ENCODE results near the gene LGI1.

LGI1 gene

GRCh38 chr10:93757801-93758507, at the start of gene LGI1:
Gene LGI1 (plus strand): TSS chr10:93757936. CDS start chr10:93758145, 209 bp downstream.
- DNase-seq (ENCODE audit: low read depth in 2 of 2) = no peak

GRCh38 chr10:93710333-93710909, 47.3 kb upstream of the LGI1 start:
- DNase-seq (ENCODE audit: low read depth in 2 of 2) = no peak

GRCh38 chr10:93711891-93712290, 45.8 kb upstream of the LGI1 start:
- DNase-seq (ENCODE audit: low read depth in 2 of 2) = no peak

- no peak for DNase-seq (ENCODE audit: low read depth in 2 of 2)
Measured at GRCh38 chr10:93712593-93712992, 45.1 kb upstream of the LGI1 start.

GRCh38 chr10:93715345-93715744, 42.4 kb upstream of the LGI1 start:
- no peak for DNase-seq (ENCODE audit: low read depth in 2 of 2)

- DNase-seq (ENCODE audit: low read depth in 2 of 2) = no peak
Measured at GRCh38 chr10:93716766-93717165, 41.0 kb upstream of the LGI1 start.

GRCh38 chr10:93718937-93719725, 38.6 kb upstream of the LGI1 start:
- no peak for DNase-seq (ENCODE audit: low read depth in 2 of 2)

- no peak for DNase-seq (ENCODE audit: low read depth in 2 of 2)
Measured at GRCh38 chr10:93719901-93720300, 37.8 kb upstream of the LGI1 start.

- DNase-seq (ENCODE audit: low read depth in 2 of 2) = no peak
Measured at GRCh38 chr10:93722550-93722949, 35.2 kb upstream of the LGI1 start.

- no peak for DNase-seq (ENCODE audit: low read depth in 2 of 2)
Measured at GRCh38 chr10:93723153-93723552, 34.6 kb upstream of the LGI1 start.

- no peak for DNase-seq (ENCODE audit: low read depth in 2 of 2)
Measured at GRCh38 chr10:93726024-93726423, 31.7 kb upstream of the LGI1 start.

GRCh38 chr10:93741367-93741766, 16.4 kb upstream of the LGI1 start:
- no peak for DNase-seq (ENCODE audit: low read depth in 2 of 2)

- no peak for DNase-seq (ENCODE audit: low read depth in 2 of 2)
Measured at GRCh38 chr10:93742633-93743349, 14.9 kb upstream of the LGI1 start.

- no peak for DNase-seq (ENCODE audit: low read depth in 2 of 2)
Measured at GRCh38 chr10:93745408-93746065, 12.2 kb upstream of the LGI1 start.

- no peak for DNase-seq (ENCODE audit: low read depth in 2 of 2)
Measured at GRCh38 chr10:93746844-93747284, 10.9 kb upstream of the LGI1 start.

- no peak for DNase-seq (ENCODE audit: low read depth in 2 of 2)
Measured at GRCh38 chr10:93749218-93749799, 8.4 kb upstream of the LGI1 start.

- DNase-seq (ENCODE audit: low read depth in 2 of 2) = no peak
Measured at GRCh38 chr10:93751124-93751523, 6.6 kb upstream of the LGI1 start.

- DNase-seq (ENCODE audit: low read depth in 2 of 2) = no peak
Measured at GRCh38 chr10:93751832-93752231, 5.9 kb upstream of the LGI1 start.

- DNase-seq (ENCODE audit: low read depth in 2 of 2) = no peak
Measured at GRCh38 chr10:93752761-93753160, 5.0 kb upstream of the LGI1 start.

- no peak for DNase-seq (ENCODE audit: low read depth in 2 of 2)
Measured at GRCh38 chr10:93753621-93754250, 4.0 kb upstream of the LGI1 start.

- no peak for DNase-seq (ENCODE audit: low read depth in 2 of 2)
Measured at GRCh38 chr10:93754761-93755160, 3.0 kb upstream of the LGI1 start.

Measured in stimulated activated CD4-positive, alpha-beta T cell treated with anti-CD3 and anti-CD28 coated beads, Interleukin-4, amount 100 ng/mL, for 48 hours (primary cell).